HG02642 (cell line): ENCODE data around the gene DTNA.

ENCODE experiments used
- ATAC-seq: cut with Tn5 transposase; IDR thresholded peaks from one replicate; pipeline ENCODE4 v1.9.1; 2021; ENCODE audit warnings: mild to moderate bottlenecking; ENCODE audit not compliant: unreplicated experiment, poor library complexity

The DTNA gene

DNA sequence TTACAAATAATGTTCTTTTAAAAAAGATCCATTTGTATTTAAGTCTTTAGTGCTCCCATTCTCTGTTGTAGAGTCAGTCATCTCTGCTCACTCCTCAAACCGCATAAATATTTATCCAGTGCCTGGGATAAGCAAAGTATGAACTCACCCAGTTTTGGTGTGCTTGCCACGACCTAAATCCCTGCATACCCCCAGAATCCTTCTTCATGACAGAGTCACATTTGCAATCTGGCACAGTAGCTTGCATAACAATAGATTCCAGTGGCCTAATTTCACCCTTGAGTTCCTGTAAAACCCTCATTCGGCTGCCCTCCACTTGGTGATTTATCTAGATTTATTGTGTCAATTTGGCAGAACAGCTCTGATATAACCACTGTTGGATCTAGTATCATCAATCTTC lies 92.9 kb downstream of the DTNA start:
- no peak for ATAC-seq

DNA sequence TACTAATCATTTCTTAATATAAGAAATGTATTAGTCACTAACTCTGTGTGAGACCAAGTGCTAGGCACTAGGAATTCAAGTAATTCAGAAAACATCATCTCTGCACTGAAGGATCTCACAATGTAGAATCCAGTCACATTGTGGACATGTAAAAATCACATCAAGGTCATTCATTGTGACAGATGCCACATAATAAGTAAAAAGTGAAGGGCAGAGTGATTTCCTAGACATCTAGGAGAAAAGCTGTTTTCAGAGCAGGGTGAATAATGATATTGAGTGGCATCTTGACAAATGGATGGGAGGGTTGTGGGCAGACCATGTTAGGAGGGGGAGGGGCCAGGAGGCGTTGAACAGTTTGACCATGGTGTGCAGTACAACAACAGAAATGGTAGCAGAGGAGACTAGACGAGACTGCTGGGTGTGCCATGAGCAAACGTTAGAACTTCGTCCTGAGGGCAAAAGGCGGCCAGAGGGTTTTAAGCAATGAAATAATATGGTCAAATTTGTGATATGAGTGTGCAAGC lies 93.8 kb downstream of the DTNA start:
- ATAC-seq: no peak

DNA sequence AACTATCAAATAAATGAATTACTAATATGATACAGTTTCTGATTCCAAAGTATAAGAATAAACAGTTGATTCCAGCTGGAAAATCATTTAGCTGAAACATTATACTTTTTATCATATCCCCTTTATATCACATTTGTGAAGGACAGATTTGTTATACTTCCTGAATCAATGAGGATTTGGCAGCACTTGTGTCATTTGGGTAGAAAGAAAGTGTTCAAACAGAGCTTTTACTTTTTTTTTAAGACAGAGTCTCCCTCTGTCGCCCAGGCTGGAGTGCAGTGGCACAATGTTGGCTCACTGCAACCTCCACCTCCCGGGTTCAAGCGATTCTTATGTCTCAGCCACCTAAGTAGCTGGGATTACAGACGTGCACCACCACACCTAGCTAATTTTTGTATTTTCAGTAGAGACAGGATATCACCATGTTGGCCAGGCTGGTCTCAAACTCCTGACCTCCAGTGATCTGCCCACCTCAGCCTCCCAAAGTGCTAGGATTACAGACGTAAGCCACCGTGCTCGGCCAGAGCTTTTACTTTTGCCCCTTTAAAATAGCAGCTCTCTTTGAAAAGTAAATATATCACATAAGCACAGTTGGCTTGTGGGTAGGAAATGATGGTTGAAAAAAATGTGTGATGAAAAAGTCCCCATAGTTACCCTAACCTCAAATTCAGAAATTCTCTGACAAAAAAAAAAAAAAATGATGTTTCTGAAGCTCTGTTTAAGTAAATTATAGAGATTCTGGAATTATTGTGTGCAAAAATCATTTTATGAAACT lies 95.2 kb downstream of the DTNA start:
- no peak for ATAC-seq

DNA sequence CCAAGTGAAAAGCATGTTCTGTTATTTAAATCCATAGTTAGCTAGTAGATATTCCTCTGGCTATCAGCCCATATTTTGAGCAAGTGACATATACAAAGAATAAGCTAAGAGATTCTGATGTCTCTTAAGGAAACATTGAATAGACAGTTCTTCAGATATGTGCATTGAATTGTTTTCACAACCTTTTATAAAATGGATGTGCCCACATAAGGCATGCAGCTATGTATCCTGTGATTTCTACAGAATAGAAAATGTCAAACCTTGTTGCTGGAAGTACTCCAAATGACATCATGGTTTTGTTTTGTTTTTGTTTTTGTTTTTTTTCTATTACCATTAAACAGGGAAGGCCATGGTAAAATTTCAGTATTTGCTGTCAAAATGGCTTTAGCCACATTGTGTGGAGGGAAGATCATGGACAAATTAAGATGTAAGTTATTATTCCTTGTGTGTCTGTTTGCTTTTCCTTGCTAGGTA lies 95.8 kb downstream of the DTNA start:
- no peak for ATAC-seq

- ATAC-seq: no peak
Measured at GRCh38 chr18:34806527-34806926, 96.4 kb downstream of the DTNA start.

DNA sequence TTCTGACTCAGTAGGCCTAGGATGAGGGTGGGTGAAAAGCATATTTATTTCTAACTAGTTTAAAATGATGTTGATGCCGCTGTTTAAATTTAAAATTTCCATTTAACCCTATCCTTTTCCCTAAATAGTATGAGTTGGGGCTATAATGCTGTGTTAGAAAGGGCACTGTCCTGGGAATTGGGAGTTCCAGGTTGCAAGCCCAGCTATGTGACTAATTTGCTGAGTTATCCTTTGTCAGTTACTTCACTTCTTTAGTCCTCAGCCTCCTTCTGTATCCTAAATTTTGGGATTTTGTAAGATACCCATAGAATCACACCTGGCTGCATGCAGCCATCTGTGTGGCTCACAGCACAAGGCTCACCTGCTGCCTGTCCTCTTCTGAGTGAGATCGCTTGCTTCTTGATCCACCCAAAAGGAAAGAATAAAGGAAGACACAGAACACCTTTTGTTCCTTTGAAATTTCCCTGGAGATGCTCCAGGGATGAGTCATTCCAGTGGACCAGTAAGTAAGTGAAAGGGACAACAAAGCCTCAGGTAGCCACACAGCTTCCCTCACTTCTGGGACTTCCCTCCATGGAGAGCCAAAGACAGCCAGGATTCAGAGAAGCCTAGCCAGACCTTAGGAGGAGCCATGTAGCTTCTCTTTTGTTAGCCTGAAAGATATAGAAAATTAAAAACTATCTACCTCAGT lies 97.2 kb downstream of the DTNA start:
- no peak for ATAC-seq

DNA sequence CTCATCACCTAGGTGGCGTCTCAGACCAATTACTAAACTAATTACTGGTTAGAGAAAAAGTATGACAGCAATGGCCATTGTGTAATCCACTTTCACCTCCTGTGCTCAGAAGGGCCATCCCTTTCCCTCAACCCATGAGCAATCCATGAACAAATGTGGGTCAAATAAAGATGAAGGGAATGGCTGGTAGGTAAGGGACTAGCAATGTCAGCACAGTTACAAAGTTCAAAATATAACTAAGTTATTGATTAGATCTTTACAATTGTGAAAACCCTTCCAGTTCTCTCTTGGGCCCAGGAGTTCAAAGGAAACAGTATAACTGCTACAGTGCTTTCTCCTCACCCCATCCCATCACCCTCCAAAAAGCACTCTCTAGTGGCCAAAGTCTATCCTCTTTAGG lies 98.3 kb downstream of the DTNA start:
- ATAC-seq: no peak

DNA sequence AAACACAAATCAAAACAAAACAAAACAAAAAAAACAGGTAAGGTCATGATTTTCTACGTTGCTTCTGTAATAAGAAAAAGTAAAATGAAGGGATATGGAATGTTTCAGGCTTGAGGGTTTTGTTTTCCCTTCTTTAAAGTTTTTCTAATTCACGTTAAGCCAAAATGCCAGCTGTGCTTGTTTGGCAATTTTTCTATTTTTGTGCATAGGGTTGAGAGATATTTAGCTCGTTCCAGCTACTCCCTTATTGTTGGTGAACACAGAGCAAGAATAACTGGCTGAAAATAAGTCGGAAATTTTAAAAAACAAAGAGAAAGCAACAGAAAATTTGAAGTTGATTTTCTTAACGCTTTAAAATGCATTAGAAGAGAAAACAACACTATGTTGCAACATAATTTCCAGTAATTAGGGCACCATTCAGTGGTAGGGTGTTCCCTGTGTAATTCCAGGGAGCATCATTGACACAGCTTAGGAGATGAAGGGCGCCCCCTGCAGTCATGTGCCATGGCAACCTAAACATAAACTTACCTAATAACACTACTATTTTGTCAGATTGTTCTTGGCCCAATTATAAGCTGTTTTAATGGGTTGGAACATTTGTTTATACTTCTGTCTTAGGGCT lies 99.5 kb downstream of the DTNA start:
- ATAC-seq: no peak

GRCh38 chr18:34816183-34816582 lies 106.1 kb downstream of the DTNA start:
- no peak for ATAC-seq

DNA sequence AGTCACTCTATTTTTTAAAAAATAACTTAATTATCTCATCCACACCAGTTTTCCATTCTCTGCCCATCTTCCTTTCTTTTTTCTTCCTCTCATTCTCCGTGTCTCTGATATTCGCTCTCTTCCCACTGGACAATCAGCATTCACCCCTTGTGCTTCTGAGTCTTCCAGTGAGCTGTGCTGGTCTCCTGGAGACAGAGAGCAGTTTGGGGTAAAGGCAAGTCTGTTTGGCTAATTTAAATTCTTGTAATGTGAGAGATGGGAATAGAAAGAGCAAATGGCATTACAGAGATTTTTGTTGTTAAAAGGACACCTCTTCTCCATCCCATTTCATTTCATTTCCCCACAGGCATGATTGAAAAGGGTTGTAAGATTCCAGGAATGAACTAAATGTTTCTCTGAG lies 107.5 kb downstream of the DTNA start:
- no peak for ATAC-seq

GRCh38 chr18:34818064-34818463 lies 108.0 kb downstream of the DTNA start:
- ATAC-seq: no peak

DNA sequence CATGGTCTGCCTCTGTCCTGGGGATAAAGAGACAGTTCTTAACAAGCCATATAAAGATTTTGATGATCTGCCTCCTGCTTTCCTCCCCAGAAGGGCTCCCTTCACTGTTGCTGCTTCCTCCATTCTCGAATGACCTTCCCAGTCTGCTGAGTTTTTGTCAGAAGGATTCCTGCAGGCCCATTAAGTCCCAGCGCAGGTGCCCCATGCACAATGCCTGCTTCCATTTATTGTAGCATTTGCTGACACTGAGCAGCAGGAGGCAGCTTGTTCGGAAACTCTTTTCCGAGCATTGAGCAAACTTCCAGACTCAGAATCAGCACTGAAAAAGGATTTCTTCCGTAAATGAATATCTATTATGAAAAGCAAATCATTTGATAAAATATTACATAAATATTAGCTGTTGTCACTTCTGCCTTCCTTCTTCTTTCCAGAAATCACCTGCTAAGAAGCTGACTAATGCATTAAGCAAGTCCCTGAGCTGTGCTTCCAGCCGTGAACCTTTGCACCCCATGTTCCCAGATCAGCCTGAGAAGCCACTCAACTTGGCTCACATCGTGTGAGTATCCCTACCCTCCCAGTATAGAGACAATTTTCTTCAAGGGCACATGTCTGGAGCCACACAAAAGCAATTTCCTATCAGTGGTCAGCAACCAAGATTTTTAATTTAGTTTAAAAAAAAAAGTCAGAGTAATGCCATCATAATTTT lies 110.4 kb downstream of the DTNA start:
- ATAC-seq: no peak

DNA sequence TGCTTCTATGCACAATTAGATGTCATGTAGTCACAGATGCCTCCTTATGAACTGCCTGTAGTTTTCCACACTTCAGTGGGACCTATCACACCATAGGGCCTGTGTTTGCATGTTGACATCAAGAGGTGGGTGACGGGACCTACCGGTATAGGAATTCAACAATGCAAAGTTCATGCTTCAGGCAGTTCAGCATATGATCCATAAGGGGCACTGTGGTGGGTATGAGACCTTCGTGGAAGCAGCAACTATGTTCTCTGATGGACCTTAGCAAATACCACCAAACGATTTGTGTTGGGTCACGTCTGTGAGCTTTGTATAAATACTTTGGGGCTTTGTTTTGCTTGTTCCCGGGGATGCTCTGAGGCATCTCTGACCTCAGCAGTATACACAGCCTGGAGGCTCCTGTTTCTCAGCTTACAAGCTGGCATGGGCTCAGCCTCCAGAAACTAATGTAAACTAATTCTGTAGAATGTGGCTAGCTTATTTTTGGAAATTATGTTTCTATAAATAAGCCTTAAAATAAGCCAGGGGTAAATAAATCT lies 111.6 kb downstream of the DTNA start:
- no peak for ATAC-seq

DNA sequence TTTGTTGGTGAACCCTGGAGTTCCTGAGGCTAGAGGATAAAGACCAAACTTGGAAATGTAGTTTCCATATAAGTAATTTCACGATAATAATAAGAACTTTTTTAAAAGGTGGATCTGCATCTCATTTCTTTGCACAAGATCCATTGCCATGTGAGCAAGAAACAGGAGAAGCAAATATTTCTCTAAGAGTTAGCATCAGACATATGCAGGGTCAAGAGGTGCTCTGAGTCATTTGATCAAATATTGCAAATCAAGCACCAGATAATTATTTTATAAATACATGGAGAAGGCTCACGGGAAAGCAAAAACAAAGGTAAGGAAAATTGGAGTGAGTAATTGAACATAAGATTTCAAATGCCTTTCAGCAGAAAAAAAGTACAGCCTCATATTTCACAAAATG lies 118.0 kb downstream of the DTNA start:
- no peak for ATAC-seq

- ATAC-seq: no peak
Measured at GRCh38 chr18:34834897-34835296, 124.8 kb downstream of the DTNA start.

- no peak for ATAC-seq
Measured at GRCh38 chr18:34835466-34835865, 125.4 kb downstream of the DTNA start.

GRCh38 chr18:34837769-34838272 lies 127.7 kb downstream of the DTNA start:
- ATAC-seq: no peak

- ATAC-seq: no peak
Measured at GRCh38 chr18:34838669-34839068, 128.6 kb downstream of the DTNA start.

- ATAC-seq: no peak
Measured at GRCh38 chr18:34840256-34840826, 130.2 kb downstream of the DTNA start.

- no peak for ATAC-seq
Measured at GRCh38 chr18:34841891-34842290, 131.8 kb downstream of the DTNA start.
